ENCODE results near the gene HNF4A.

HNF4A gene

GRCh38 chr20:44390280-44390679 is 34.8 kb downstream of the HNF4A start:
- Histone ChIP-seq H3K4me2 (ENCODE audit: low read length) (no peak overlapping the region), H3K4me3 (ENCODE audit: low read length) (no peak overlapping the region), H3K27me3 (ENCODE audit: low read depth, low read length) (peaks cover 29% of the 10 kb centered on the region), H3K9me3 (ENCODE audit: insufficient read depth, low read length) (no peaks in the 10 kb centered on the region), H3K27ac (ENCODE audit: low read length) (no peak overlapping the region), H4K20me1 (ENCODE audit: insufficient read depth, low read length) (no peaks in the 10 kb centered on the region), H2AFZ (ENCODE audit: low read depth, low read length) (no peak overlapping the region), H3K4me1 (ENCODE audit: low read length) (peaks cover 15% of the 10 kb centered on the region), H3K79me2 (ENCODE audit: low read length) (no peaks in the 10 kb centered on the region), H3K9ac (ENCODE audit: low read length) (no peak overlapping the region), H3K36me3 (replicated peaks; ENCODE audit: low read depth, low read length) (no peaks in the 10 kb centered on the region)
- no peak for TF ChIP-seq EZH2phosphoT487 (IDR thresholded peaks at IDR 0.05; ENCODE audit: low read depth)
- TF ChIP-seq CTCF (IDR thresholded peaks at IDR 0.05; ENCODE audit: low read depth, low read length): no peak

- Histone ChIP-seq H3K79me2 (ENCODE audit: low read length) (no peaks in the 10 kb centered on the region), H4K20me1 (ENCODE audit: insufficient read depth, low read length) (no peaks in the 10 kb centered on the region), H3K4me1 (ENCODE audit: low read length) (peaks cover 15% of the 10 kb centered on the region), H3K9me3 (ENCODE audit: insufficient read depth, low read length) (no peaks in the 10 kb centered on the region), H3K9ac (ENCODE audit: low read length) (no peak overlapping the region), H3K27ac (ENCODE audit: low read length) (no peak overlapping the region), H3K36me3 (replicated peaks; ENCODE audit: low read depth, low read length) (no peaks in the 10 kb centered on the region), H3K4me3 (ENCODE audit: low read length) (no peak overlapping the region), H3K4me2 (ENCODE audit: low read length) (no peak overlapping the region), H3K27me3 (ENCODE audit: low read depth, low read length) (peaks cover 48% of the 10 kb centered on the region), H2AFZ (ENCODE audit: low read depth, low read length) (no peak overlapping the region)
- no peak for TF ChIP-seq CTCF (IDR thresholded peaks at IDR 0.05; ENCODE audit: low read depth, low read length)
- no peak for TF ChIP-seq EZH2phosphoT487 (IDR thresholded peaks at IDR 0.05; ENCODE audit: low read depth)
These were observed 36.7 kb downstream of the HNF4A start for GRCh38 chr20:44392088-44392775.

GRCh38 chr20:44392776-44393607 is 37.5 kb downstream of the HNF4A start:
- Histone ChIP-seq H3K4me1 (ENCODE audit: low read length) (peaks cover 11% of the 10 kb centered on the region), H4K20me1 (ENCODE audit: insufficient read depth, low read length) (no peaks in the 10 kb centered on the region), H2AFZ (ENCODE audit: low read depth, low read length) (no peak overlapping the region), H3K9ac (ENCODE audit: low read length) (no peak overlapping the region), H3K36me3 (replicated peaks; ENCODE audit: low read depth, low read length) (no peaks in the 10 kb centered on the region), H3K27me3 (ENCODE audit: low read depth, low read length) (peaks cover 54% of the 10 kb centered on the region), H3K9me3 (ENCODE audit: insufficient read depth, low read length) (no peaks in the 10 kb centered on the region), H3K4me3 (ENCODE audit: low read length) (no peak overlapping the region), H3K27ac (ENCODE audit: low read length) (no peak overlapping the region), H3K79me2 (ENCODE audit: low read length) (no peaks in the 10 kb centered on the region), H3K4me2 (ENCODE audit: low read length) (no peak overlapping the region)
- no peak for TF ChIP-seq CTCF (IDR thresholded peaks at IDR 0.05; ENCODE audit: low read depth, low read length)
- TF ChIP-seq EZH2phosphoT487 (IDR thresholded peaks at IDR 0.05; ENCODE audit: low read depth): no peak
